ENCODE data around the gene KCNIP1. TPM values are rescaled to one million over a fixed set of nuclear protein-coding genes. Genes with fewer than 3 reads are reported as not detected.

The KCNIP1 gene
- polyA plus RNA-seq, 1 donor (not counting 4 experiments of a cell fraction or from before 2014, with no cell fraction given): not detected

DNA sequence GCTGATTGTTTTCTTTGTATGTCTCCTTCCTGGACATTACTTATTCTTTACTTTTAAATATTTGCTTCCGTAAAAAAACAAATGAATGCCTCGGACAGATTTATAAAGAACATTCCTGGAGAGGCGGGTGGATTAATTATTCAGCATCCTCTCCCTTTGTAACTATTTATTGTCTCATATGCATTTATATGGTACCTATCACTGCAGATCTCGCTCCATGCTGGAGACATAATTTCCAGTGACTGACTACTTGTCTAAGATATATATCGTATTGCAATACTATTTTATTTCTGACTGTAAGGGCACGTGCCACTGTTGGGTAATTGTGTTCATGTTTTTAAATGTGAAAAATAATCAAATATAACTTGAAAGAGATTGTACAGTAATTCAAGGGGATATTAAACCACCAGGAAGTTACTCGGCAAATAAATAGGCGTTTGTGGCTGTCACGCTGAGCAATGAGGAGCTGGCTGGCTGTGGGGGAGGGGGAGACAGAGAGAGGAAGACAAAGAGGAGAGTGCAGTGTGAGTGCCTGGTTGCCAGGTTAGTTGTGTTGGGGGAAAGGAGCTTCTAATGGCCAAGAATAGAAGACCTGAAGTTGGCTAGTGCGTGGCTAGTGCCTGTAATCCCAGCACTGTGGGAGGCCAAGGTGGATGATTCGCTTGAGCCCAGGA lies 147.9 kb downstream of the KCNIP1 start:
- no peak overlapping the region for H3K4me3 ChIP-seq (ENCODE audit: control insufficient read depth in 2 of 3, extremely low read depth in 1 of 3, insufficient read depth in 2 of 3, low read depth in 1 of 3, low read length in 3 of 3)
- H3K9me3 ChIP-seq (ENCODE audit: control insufficient read depth, low read depth, low read length): no peaks in the 10 kb centered on the region
- H3K79me2 ChIP-seq (ENCODE audit: control insufficient read depth, insufficient read depth, low read length): no peaks in the 10 kb centered on the region
- TF ChIP-seq EZH2 (IDR thresholded peaks at IDR 0.05; ENCODE audit: low read length): no peak
- TF ChIP-seq, protein P1, sequence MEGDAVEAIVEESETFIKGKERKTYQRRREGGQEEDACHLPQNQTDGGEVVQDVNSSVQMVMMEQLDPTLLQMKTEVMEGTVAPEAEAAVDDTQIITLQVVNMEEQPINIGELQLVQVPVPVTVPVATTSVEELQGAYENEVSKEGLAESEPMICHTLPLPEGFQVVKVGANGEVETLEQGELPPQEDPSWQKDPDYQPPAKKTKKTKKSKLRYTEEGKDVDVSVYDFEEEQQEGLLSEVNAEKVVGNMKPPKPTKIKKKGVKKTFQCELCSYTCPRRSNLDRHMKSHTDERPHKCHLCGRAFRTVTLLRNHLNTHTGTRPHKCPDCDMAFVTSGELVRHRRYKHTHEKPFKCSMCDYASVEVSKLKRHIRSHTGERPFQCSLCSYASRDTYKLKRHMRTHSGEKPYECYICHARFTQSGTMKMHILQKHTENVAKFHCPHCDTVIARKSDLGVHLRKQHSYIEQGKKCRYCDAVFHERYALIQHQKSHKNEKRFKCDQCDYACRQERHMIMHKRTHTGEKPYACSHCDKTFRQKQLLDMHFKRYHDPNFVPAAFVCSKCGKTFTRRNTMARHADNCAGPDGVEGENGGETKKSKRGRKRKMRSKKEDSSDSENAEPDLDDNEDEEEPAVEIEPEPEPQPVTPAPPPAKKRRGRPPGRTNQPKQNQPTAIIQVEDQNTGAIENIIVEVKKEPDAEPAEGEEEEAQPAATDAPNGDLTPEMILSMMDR (optimal IDR thresholded peaks at IDR 0.05 in 1 of 3, IDR thresholded peaks at IDR 0.05 in 1 of 3, conservative IDR thresholded peaks at IDR 0.05 in 1 of 3; ENCODE audit: extremely low read depth in 1 of 3, insufficient read depth in 2 of 3, low read length in 3 of 3): no peak
- H3K27ac ChIP-seq (ENCODE audit: control insufficient read depth, insufficient read depth, low read length): no peak overlapping the region
- DNase-seq (ENCODE audit: low read depth, low spot score): no peak
- H3K9me1 ChIP-seq (ENCODE audit: control insufficient read depth, extremely low read depth, insufficient read depth, low read length): no peaks in the 10 kb centered on the region
- no peaks in the 10 kb centered on the region for H3K36me3 ChIP-seq (ENCODE audit: control insufficient read depth in 2 of 2, extremely low read depth in 1 of 2, insufficient read depth in 2 of 2, low read length in 2 of 2)
- dilution Hi-C loops (cut with MboI; ENCODE audit: extremely low pct_ligation_motif_present, low sequenced_read_pairs): no loop called here
- H3K9ac ChIP-seq (ENCODE audit: control insufficient read depth, extremely low read depth, insufficient read depth, low read length): no peak overlapping the region
- no peaks in the 10 kb centered on the region for H4K20me1 ChIP-seq (ENCODE audit: control insufficient read depth, extremely low read depth, insufficient read depth, low read length)
- no peak overlapping the region for H3K4me2 ChIP-seq (ENCODE audit: control insufficient read depth, extremely low read depth, insufficient read depth, low read depth, low read length)
- FAIRE-seq: no peak
- no peaks in the 10 kb centered on the region for H3K27me3 ChIP-seq (ENCODE audit: control insufficient read depth, extremely low read depth, insufficient read depth, low read length)
- no peaks in the 10 kb centered on the region for H3K4me1 ChIP-seq (ENCODE audit: control insufficient read depth, extremely low read depth, insufficient read depth, low read length)
- H2AFZ ChIP-seq (ENCODE audit: control insufficient read depth, low read length): no peak overlapping the region

DNA sequence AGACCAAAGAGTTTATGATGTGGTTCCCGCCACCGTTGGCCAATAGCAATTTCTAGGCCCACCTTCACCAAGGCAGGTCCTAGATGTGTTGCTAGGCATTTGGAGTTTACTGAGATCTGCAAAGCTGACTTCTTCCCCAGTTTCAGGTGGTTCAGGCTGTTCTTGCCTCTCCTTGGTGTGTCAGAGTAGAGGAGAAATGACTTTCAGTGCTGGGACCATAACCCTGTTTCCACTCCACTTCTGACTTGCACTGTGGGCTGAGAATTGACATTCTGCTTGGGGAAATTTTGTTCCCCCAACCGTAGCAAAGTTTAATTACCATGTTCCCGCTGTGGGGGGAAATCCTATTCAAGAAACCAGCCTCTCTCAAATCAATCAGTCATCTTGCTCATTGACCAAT lies 151.7 kb downstream of the KCNIP1 start:
- Histone ChIP-seq H3K4me2 (ENCODE audit: control insufficient read depth, extremely low read depth, insufficient read depth, low read depth, low read length) (no peak overlapping the region), H2AFZ (ENCODE audit: control insufficient read depth, low read length) (no peak overlapping the region), H3K79me2 (ENCODE audit: control insufficient read depth, insufficient read depth, low read length) (no peaks in the 10 kb centered on the region), H3K4me1 (ENCODE audit: control insufficient read depth, extremely low read depth, insufficient read depth, low read length) (no peaks in the 10 kb centered on the region), H4K20me1 (ENCODE audit: control insufficient read depth, extremely low read depth, insufficient read depth, low read length) (no peaks in the 10 kb centered on the region), H3K27me3 (ENCODE audit: control insufficient read depth, extremely low read depth, insufficient read depth, low read length) (no peaks in the 10 kb centered on the region), H3K36me3 (ENCODE audit: control insufficient read depth in 2 of 2, extremely low read depth in 1 of 2, insufficient read depth in 2 of 2, low read length in 2 of 2) (no peaks in the 10 kb centered on the region), H3K9ac (ENCODE audit: control insufficient read depth, extremely low read depth, insufficient read depth, low read length) (no peak overlapping the region), H3K4me3 (ENCODE audit: control insufficient read depth in 2 of 3, extremely low read depth in 1 of 3, insufficient read depth in 2 of 3, low read depth in 1 of 3, low read length in 3 of 3) (no peak overlapping the region), H3K9me3 (ENCODE audit: control insufficient read depth, low read depth, low read length) (no peaks in the 10 kb centered on the region), H3K27ac (ENCODE audit: control insufficient read depth, insufficient read depth, low read length) (no peak overlapping the region), H3K9me1 (ENCODE audit: control insufficient read depth, extremely low read depth, insufficient read depth, low read length) (no peaks in the 10 kb centered on the region)
- DNase-seq (ENCODE audit: low read depth, low spot score) (no peak), FAIRE-seq (no peak)
- dilution Hi-C loops (cut with MboI; ENCODE audit: extremely low pct_ligation_motif_present, low sequenced_read_pairs): no loop called here
- TF ChIP-seq EZH2 (IDR thresholded peaks at IDR 0.05; ENCODE audit: low read length): no peak
- TF ChIP-seq, protein P1 (optimal IDR thresholded peaks at IDR 0.05 in 1 of 3, IDR thresholded peaks at IDR 0.05 in 1 of 3, conservative IDR thresholded peaks at IDR 0.05 in 1 of 3; ENCODE audit: extremely low read depth in 1 of 3, insufficient read depth in 2 of 3, low read length in 3 of 3): no peak

Data from keratinocyte (primary cell).